NB4 (cell line): Measurements from ENCODE around the gene PDE3B.
"Not testable (repeated sequence)": the region's sequence is repeated elsewhere in the genome, so short reads cannot be mapped to it uniquely, and the experiment has no call there.

Experiments
- DNase-seq: peaks from one replicate; pipeline ENCODE4 v3.0.0; 2010; ENCODE audit warnings: low read depth
- H3K4me3 ChIP-seq: one replicate; pipeline ENCODE4 v1.5.1; 2011; ENCODE audit warnings: mild to moderate bottlenecking, low read depth, low read length, moderate library complexity
- CTCF ChIP-seq: IDR thresholded peaks from one replicate; pipeline ENCODE4 v1.5.1; 2012; ENCODE audit warnings: low read depth, low read length
- MYC ChIP-seq: IDR thresholded peaks from 2 replicates; pipeline ENCODE4 v1.6.1; 2011; ENCODE audit warnings: low read depth, low read length
- POLR2A ChIP-seq: IDR thresholded peaks from 2 replicates; pipeline ENCODE4 v1.6.1; 2011; ENCODE audit warnings: mild to moderate bottlenecking; ENCODE audit not compliant: insufficient read length; ENCODE audit errors: extremely low read depth
- TF ChIP-seq, protein P1 (sequence below): IDR thresholded peaks from 2 replicates; pipeline ENCODE4 v1.6.1; 2011; ENCODE audit warnings: low read depth, low read length

Gene PDE3B

DNA sequence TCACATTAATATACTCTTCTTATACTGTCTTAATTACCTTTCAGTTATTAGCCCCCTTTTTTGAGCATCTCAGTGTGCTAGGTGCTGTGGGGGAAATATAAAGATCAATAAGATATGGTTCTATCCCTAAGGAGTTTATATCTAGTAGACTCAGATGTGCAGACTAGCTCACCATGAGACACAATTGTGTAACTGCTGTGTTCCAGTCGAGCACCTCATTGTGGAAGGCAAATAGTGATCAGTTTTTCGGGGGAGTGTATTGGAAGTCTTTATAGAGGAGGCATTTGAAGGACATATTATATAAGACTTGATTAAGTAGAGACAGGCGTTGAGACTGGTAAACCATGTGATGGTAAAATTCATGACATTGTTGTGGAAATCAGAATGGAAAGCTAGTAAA lies 11.8 kb downstream of the PDE3B start:
- no peak for DNase-seq
- H3K4me3 ChIP-seq: no peak overlapping the region
- TF ChIP-seq CTCF (no peak), MYC (no peak), POLR2A (no peak)
- TF ChIP-seq, protein P1, sequence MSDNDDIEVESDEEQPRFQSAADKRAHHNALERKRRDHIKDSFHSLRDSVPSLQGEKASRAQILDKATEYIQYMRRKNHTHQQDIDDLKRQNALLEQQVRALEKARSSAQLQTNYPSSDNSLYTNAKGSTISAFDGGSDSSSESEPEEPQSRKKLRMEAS: no peak

- TF ChIP-seq, protein P1: no peak
- no peak for TF ChIP-seq MYC
- no peak for TF ChIP-seq POLR2A
- no peak for TF ChIP-seq CTCF
- H3K4me3 ChIP-seq: no peak overlapping the region
- no peak for DNase-seq
These were observed 13.2 kb downstream of the PDE3B start for GRCh38 chr11:14656536-14657457.

DNA sequence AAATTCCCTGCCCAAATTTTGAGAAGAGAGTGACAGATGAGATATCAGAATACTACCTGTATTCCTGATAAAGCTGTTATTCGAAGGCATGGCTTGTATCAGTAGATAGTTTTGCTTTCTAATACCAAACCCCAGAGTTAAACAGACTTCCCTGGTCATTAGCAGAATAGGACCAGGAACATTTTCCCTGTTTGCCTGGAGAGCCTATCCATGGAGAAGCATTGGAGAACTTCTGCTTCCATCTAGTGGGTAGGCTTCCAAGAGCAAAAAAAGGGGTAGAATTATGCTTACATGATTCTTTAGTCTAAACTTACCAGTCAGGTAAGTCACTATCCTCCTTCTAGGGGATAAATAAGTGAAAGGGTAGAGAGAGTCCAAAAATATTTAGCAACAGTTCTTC lies 14.2 kb downstream of the PDE3B start:
- no peak for DNase-seq
- TF ChIP-seq POLR2A: no peak
- TF ChIP-seq CTCF: no peak
- TF ChIP-seq, protein P1: no peak
- no peak for TF ChIP-seq MYC

DNA sequence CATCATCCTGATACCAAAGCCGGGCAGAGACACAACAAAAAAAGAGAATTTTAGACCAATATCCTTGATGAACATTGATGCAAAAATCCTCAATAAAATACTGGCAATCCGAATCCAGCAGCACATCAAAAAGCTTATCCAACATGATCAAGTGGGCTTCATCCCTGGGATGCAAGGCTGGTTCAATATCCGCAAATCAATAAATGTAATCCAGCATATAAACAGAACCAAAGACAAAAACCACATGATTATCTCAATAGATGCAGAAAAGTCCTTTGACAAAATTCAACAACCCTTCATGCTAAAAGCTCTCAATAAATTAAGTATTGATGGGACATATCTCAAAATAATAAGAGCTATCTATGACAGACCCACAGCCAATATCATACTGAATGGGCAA lies 21.3 kb downstream of the PDE3B start:
- not testable (repeated sequence) for DNase-seq, H3K4me3 ChIP-seq

More for the DNA sequence above, 14.2 kb downstream of the PDE3B start:
- H3K4me3 ChIP-seq: no peak overlapping the region

GRCh38 chr11:14667329-14667728 lies 23.7 kb downstream of the PDE3B start:
- H3K4me3 ChIP-seq, DNase-seq: not testable (repeated sequence)

- no peak for DNase-seq
- H3K4me3 ChIP-seq: no peak overlapping the region
- TF ChIP-seq, protein P1: no peak
- TF ChIP-seq CTCF (no peak), MYC (no peak), POLR2A (no peak)
These were observed 25.2 kb downstream of the PDE3B start for GRCh38 chr11:14668731-14669301.

- TF ChIP-seq MYC: no peak
- no peak for TF ChIP-seq CTCF
- no peak for DNase-seq
- no peak overlapping the region for H3K4me3 ChIP-seq
These were observed 25.9 kb downstream of the PDE3B start for GRCh38 chr11:14669499-14669898.
